ENCODE results near the gene GJA5. TPM values are rescaled to one million over a fixed set of nuclear protein-coding genes. Genes with fewer than 3 reads are reported as not detected.

The GJA5 gene
- total RNA-seq, 2 experiments from 2014 or later, result not detected

GRCh38 chr1:147773215-147773715, 12.9 kb upstream of the GJA5 start:
- Mint-ChIP-seq H3K4me3 (no peak overlapping the region), H3K36me3 (no peaks in the 10 kb centered on the region)

GRCh38 chr1:147772570-147772969, 12.2 kb upstream of the GJA5 start:
- Mint-ChIP-seq H3K4me1 (peaks cover 7% of the 10 kb centered on the region), H3K36me3 (no peaks in the 10 kb centered on the region), H3K4me3 (no peak overlapping the region), H3K27me3 (peaks cover 22% of the 10 kb centered on the region), H3K9me3 (no peaks in the 10 kb centered on the region), H3K27ac (no peak overlapping the region)
- DNase-seq, result no peak

More at GRCh38 chr1:147773215-147773715, 12.9 kb upstream of the GJA5 start:
- Mint-ChIP-seq H3K27me3 (peaks cover 22% of the 10 kb centered on the region), H3K27ac (no peak overlapping the region), H3K9me3 (no peaks in the 10 kb centered on the region), H3K4me1 (peaks cover 7% of the 10 kb centered on the region)
- no peak for DNase-seq

- H3K4me3 Mint-ChIP-seq, result no peak overlapping the region
- no peak overlapping the region for H3K27ac Mint-ChIP-seq
Measured at GRCh38 chr1:147771226-147772125, 11.1 kb upstream of the GJA5 start.

GRCh38 chr1:147769106-147769505, 8.7 kb upstream of the GJA5 start:
- Mint-ChIP-seq H3K4me1 (peaks cover 7% of the 10 kb centered on the region), H3K9me3 (no peaks in the 10 kb centered on the region), H3K27me3 (peaks cover 16% of the 10 kb centered on the region), H3K27ac (no peak overlapping the region), H3K4me3 (no peak overlapping the region), H3K36me3 (no peaks in the 10 kb centered on the region)
- no peak for DNase-seq

More at GRCh38 chr1:147771226-147772125, 11.1 kb upstream of the GJA5 start:
- peaks cover 22% of the 10 kb centered on the region for H3K27me3 Mint-ChIP-seq
- H3K9me3 Mint-ChIP-seq, result no peaks in the 10 kb centered on the region
- DNase-seq, result no peak
- H3K36me3 Mint-ChIP-seq, result no peaks in the 10 kb centered on the region
- peaks cover 7% of the 10 kb centered on the region for H3K4me1 Mint-ChIP-seq

- no peaks in the 10 kb centered on the region for H3K9me3 Mint-ChIP-seq
- H3K27ac Mint-ChIP-seq, result no peak overlapping the region
- H3K27me3 Mint-ChIP-seq, result peaks cover 14% of the 10 kb centered on the region
- H3K4me1 Mint-ChIP-seq, result peaks cover 7% of the 10 kb centered on the region
- no peak for DNase-seq
- H3K4me3 Mint-ChIP-seq, result no peak overlapping the region
- no peaks in the 10 kb centered on the region for H3K36me3 Mint-ChIP-seq
Measured at GRCh38 chr1:147768582-147768981, 8.2 kb upstream of the GJA5 start.

DNA sequence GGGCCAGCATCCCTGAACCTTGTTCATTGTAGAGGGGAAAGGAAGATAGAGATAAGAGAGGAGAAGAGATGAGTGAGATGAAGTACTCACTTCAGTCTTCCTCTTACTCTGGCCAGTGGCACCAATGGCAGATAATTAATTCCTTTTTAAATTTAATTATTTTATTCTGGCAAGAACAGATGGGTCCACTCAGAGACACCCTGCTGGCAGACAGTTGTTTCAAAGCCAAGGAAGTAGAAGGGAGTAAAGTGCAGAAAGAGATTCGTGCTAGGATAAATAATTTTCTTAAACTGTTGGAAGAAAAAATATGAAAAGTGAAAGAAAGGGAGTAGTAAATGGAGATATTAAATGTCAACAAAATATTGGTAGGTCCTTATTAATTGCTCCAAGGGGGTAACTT, 7.7 kb upstream of the GJA5 start:
- no peaks in the 10 kb centered on the region for H3K9me3 Mint-ChIP-seq
- DNase-seq, result no peak
- H3K27me3 Mint-ChIP-seq, result peaks cover 9% of the 10 kb centered on the region
- no peak overlapping the region for H3K27ac Mint-ChIP-seq
- no peaks in the 10 kb centered on the region for H3K36me3 Mint-ChIP-seq
- H3K4me1 Mint-ChIP-seq, result peaks cover 6% of the 10 kb centered on the region
- H3K4me3 Mint-ChIP-seq, result no peak overlapping the region

- no peaks in the 10 kb centered on the region for H3K27me3 Mint-ChIP-seq
- peak overlapping the region; percentile 57 for H3K27ac Mint-ChIP-seq
- H3K36me3 Mint-ChIP-seq, result no peaks in the 10 kb centered on the region
- peaks cover 18% of the 10 kb centered on the region for H3K4me1 Mint-ChIP-seq
- H3K4me3 Mint-ChIP-seq, result no peak overlapping the region
- no peak for DNase-seq
- no peaks in the 10 kb centered on the region for H3K9me3 Mint-ChIP-seq
Measured at GRCh38 chr1:147762233-147763024, 2.0 kb upstream of the GJA5 start.

GRCh38 chr1:147758379-147759100, 1.9 kb downstream of the GJA5 start:
- no peaks in the 10 kb centered on the region for H3K36me3 Mint-ChIP-seq
- no peak overlapping the region for H3K27ac Mint-ChIP-seq
- H3K9me3 Mint-ChIP-seq, result no peaks in the 10 kb centered on the region

DNA sequence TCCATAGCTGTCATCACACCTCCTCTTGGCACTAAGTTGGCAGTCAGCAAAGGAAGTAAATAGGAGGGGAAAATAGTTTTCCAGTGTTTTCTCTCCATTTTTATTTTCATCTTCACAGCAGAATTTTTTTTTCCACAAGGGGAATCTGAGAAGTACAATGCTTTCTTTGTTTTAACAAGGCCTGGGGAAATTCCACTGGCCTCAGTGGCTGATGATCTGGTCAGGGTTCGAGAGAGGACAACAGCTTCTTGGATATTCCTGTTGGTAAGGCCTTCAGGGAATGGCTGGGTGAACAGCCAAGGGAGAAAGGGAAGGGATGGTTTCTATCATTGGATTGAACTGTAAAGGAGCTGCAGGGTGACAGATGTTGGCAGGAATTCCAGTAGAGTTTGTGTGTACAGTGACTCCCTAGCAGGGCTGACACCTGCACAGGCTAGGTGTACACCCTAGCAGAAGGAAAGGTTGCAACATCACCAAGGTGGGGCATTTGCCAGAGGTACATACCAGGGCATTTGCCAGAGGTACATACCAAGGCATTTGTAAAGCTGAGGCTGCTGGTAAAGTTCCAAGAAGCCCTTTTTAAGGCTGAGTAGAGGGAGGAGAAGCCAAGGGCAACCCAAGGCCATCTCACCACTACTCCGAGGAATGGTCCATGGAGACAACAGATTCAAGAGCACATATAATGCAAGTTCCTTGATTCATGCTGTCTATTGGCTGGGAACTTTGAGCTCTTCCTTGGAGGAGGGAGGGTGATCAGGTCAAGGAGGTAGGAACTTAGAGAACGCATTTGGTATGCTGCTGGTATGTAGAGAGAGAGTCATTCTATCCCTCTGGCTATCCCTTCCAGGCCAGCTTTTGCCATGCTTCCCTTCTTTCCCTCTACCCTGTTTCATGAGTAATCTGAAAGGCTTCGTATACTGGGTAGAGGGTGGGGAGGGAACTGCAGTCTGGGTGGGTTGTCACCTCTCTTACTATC, 3.1 kb downstream of the GJA5 start:
- H3K27me3 Mint-ChIP-seq, result no peaks in the 10 kb centered on the region
- no peak for DNase-seq
- H3K4me3 Mint-ChIP-seq, result no peak overlapping the region
- H3K9me3 Mint-ChIP-seq, result no peaks in the 10 kb centered on the region
- H3K4me1 Mint-ChIP-seq, result peaks cover 8% of the 10 kb centered on the region
- no peaks in the 10 kb centered on the region for H3K36me3 Mint-ChIP-seq
- no peak overlapping the region for H3K27ac Mint-ChIP-seq

More at GRCh38 chr1:147758379-147759100, 1.9 kb downstream of the GJA5 start:
- no peak for DNase-seq
- Mint-ChIP-seq H3K4me1 (peaks cover 18% of the 10 kb centered on the region), H3K4me3 (no peak overlapping the region), H3K27me3 (no peaks in the 10 kb centered on the region)

DNA sequence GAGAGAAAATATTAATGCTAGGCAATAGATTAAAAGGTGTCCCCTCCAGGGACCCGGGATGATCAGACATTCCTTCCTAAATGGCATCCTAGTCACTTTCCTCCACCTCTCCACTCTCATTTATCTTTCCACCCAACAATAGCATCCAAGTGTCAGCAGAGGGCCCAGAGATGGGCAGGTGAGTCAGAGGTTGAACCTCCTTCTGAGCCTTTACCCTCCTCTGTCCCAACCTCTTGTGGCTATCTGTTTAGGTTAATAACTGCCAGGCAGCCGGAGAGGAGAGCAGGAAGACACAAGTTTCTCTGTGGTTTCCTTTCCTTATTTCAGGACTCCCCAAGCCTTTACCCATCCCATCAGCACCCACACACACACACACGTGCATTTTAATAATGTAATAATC, 4.1 kb downstream of the GJA5 start:
- Mint-ChIP-seq H3K27ac (no peak overlapping the region), H3K27me3 (no peaks in the 10 kb centered on the region), H3K36me3 (no peaks in the 10 kb centered on the region), H3K4me3 (no peak overlapping the region), H3K4me1 (no peaks in the 10 kb centered on the region), H3K9me3 (no peaks in the 10 kb centered on the region)
- DNase-seq, result no peak

- H3K4me3 Mint-ChIP-seq, result no peak overlapping the region
- H3K9me3 Mint-ChIP-seq, result no peaks in the 10 kb centered on the region
- no peaks in the 10 kb centered on the region for H3K36me3 Mint-ChIP-seq
- DNase-seq, result no peak
- H3K27ac Mint-ChIP-seq, result no peak overlapping the region
- H3K4me1 Mint-ChIP-seq, result no peaks in the 10 kb centered on the region
- H3K27me3 Mint-ChIP-seq, result no peaks in the 10 kb centered on the region
Measured at GRCh38 chr1:147754661-147755060, 5.7 kb downstream of the GJA5 start.

GRCh38 chr1:147753081-147753480, 7.3 kb downstream of the GJA5 start:
- H3K27me3 Mint-ChIP-seq, result no peaks in the 10 kb centered on the region
- DNase-seq, result no peak
- H3K36me3 Mint-ChIP-seq, result no peaks in the 10 kb centered on the region
- no peaks in the 10 kb centered on the region for H3K9me3 Mint-ChIP-seq
- no peaks in the 10 kb centered on the region for H3K4me1 Mint-ChIP-seq
- H3K27ac Mint-ChIP-seq, result no peak overlapping the region
- no peak overlapping the region for H3K4me3 Mint-ChIP-seq

DNA sequence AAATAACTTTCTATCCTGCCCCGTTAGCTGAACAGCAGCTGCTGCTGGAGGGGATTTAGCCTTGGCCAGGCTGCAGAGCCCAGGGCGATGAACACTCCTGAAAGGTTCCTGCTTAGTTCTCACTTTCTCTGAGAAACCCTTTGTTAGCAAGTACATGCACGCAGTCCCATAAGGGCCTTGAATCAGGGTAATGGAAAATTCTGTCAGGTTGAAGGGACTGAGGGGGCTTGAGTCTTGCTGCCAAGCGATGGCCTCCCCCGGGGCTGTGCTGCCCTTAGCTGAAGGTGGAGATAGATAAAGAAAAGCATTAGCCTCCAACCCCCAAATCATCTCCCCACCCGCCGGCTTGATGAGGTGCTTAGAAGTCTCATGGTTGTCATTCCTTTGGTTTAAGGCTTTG, 7.9 kb downstream of the GJA5 start:
- no peaks in the 10 kb centered on the region for H3K36me3 Mint-ChIP-seq
- no peaks in the 10 kb centered on the region for H3K9me3 Mint-ChIP-seq
- no peaks in the 10 kb centered on the region for H3K4me1 Mint-ChIP-seq
- no peak overlapping the region for H3K4me3 Mint-ChIP-seq
- DNase-seq, result no peak
- H3K27ac Mint-ChIP-seq, result no peak overlapping the region
- no peaks in the 10 kb centered on the region for H3K27me3 Mint-ChIP-seq

- H3K4me3 Mint-ChIP-seq, result no peak overlapping the region
- DNase-seq, result no peak
- no peaks in the 10 kb centered on the region for H3K27me3 Mint-ChIP-seq
- H3K4me1 Mint-ChIP-seq, result no peaks in the 10 kb centered on the region
- H3K9me3 Mint-ChIP-seq, result no peaks in the 10 kb centered on the region
- no peak overlapping the region for H3K27ac Mint-ChIP-seq
- H3K36me3 Mint-ChIP-seq, result no peaks in the 10 kb centered on the region
Measured at GRCh38 chr1:147751346-147751745, 9.1 kb downstream of the GJA5 start.
